ENCODE measurements around the gene CEP120. TPM values are rescaled to one million over a fixed set of nuclear protein-coding genes. Genes with fewer than 3 reads are reported as not detected.

Gene CEP120
- total and polyA plus RNA-seq, 2 donors = 10.3 to 39.5 TPM

- Histone ChIP-seq H3K27ac (ENCODE audit: low read depth) (no peak overlapping the region), H3K36me3 (ENCODE audit: insufficient read depth) (peaks cover 2% of the 10 kb centered on the region), H3K4me1 (ENCODE audit: insufficient read depth) (no peaks in the 10 kb centered on the region), H3K4me3 (ENCODE audit: low read depth, low read length) (no peak overlapping the region)
- WGBS = 72% methylated on average over 2 of the region's 2 CpGs
- no peak for DNase-seq (ENCODE audit: extremely low spot score)
Observed at GRCh38 chr5:123297198-123297831, 125.9 kb downstream of the CEP120 start.

Other genes starting within 250 kb of the CEP120 start
- 166 TPM for gene CSNK1G3, start 88.8 kb upstream of the CEP120 start, total RNA-seq
- 12.9 TPM for gene CSNK1G3, start 88.8 kb upstream of the CEP120 start, polyA plus RNA-seq

Data from urinary bladder (tissue), 4 donors.